HL-60/S4 treated with phorbol 12-myristate 13-acetate at 8.2 ng/mL for 4 days and 3 days (cell line): ENCODE results near the gene HNRNPCL2.
"Not testable (repeated sequence)": the region's sequence is repeated elsewhere in the genome, so short reads cannot be mapped to it uniquely, and the experiment has no call there.

Experiments
- in situ Hi-C: fragments of 300-500 bp; cut with MboI; formaldehyde crosslinking; loops from 2 replicates; pipeline ENCODE4 v1.15.0; 2022; ENCODE audit warnings: low sequenced_read_pairs

The HNRNPCL2 gene

DNA sequence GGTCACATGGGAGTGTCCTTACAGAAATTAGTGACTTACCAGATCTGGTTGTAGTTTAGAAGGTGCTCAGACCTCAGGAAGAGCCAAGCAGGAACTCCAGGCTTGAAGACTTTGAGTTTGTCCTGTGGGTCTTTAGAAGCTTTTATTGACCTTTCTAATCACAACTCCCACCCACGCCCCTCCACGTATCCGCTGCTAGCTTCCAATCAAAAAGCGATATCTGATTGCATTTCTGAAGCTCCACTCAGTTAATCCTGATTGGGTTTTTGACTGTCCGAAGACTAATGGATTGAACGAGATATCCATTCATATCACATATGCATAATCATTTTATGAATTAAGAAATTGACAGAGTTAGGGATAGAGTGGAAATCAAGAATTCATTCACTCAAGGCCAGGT, at the start of gene HNRNPCL2:
TSS of gene HNRNPCL2 (minus strand) at position 101 of the 400 bp plus-strand sequence. CDS start 454 bp downstream, outside the sequence.
- in situ Hi-C loops, result not testable (repeated sequence)

- in situ Hi-C loops, result not testable (repeated sequence)
Measured at GRCh38 chr1:13165531-13165930, 48.9 kb upstream of the HNRNPCL2 start, which contains the start of gene HNRNPCL4. Gene HNRNPCL4, minus strand, starts transcription at chr1:13165631. Its CDS starts 164 bp downstream, at chr1:13165467.

DNA sequence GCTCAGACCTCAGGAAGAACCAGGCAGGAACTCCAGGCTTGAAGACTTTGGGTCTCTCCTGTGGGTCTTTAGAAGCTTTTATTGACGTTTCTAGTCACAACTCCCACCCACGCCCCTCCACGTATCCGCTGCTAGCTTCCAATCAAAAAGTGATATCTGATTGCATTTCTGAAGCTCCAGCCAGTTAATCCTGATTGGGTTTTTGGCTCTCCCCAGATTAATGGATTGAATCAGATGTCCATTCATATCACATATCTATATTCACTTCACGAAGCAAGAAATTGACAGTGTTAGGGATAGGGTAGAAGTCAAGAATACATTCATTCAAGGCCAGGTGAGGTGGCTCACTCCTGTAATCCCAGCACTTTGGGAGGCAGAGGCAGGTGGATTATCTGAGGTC, 39.3 kb upstream of the HNRNPCL2 start, which contains the start of gene PRAMEF26:
TSS of gene PRAMEF26 (minus strand) at position 101 of the 400 bp plus-strand sequence. CDS start 2,914 bp downstream, outside the sequence.
- in situ Hi-C loops, result not testable (repeated sequence)

DNA sequence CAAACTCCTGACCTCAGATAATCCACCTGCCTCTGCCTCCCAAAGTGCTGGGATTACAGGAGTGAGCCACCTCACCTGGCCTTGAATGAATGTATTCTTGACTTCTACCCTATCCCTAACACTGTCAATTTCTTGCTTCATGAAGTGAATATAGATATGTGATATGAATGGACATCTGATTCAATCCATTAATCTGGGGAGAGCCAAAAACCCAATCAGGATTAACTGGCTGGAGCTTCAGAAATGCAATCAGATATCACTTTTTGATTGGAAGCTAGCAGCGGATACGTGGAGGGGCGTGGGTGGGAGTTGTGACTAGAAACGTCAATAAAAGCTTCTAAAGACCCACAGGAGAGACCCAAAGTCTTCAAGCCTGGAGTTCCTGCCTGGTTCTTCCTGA, 46.2 kb downstream of the HNRNPCL2 start, which contains the start of gene PRAMEF25:
TSS of gene PRAMEF25 (plus strand) at position 301 of the 400 bp plus-strand sequence. CDS start 2,920 bp downstream, outside the sequence.
- in situ Hi-C loops, result not testable (repeated sequence)
